GM19035 (cell line): Measurements from ENCODE around the gene WNT7B.

Experiments used
- ATAC-seq: cut with Tn5 transposase; IDR thresholded peaks from one replicate; pipeline ENCODE4 v1.9.1; 2021; ENCODE audit not compliant: unreplicated experiment

Gene WNT7B

DNA sequence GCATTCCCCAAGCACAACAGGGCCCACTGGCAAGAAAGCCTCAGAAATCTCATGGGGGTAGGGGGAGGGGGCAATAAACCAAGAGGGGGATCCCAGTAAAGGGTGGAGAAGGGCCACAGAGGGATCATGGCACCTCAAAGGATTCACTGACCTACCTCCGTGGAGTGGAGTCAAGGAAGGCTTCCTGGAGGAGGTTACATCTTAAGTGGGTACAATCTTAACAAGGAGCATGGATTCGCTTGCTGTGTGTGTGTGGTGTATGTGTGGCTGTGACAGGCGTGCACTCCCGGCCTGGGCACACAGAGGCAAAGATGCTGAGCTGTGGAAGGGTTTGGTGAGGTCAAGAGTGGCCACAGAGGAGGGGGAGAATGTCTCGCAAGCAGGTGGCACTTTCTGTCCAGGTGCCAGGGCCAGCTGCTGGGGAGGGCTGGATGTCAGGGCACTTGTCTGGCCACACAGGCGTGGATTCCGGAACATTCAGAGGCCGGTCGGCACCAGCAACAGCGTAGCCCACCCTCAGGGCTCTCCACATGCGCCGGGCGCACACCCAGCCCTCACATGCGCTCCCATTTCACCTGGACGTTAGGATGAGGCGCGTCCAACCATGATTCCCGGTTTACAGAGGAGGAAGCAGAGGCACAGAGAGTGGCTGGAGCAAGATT lies 43.3 kb downstream of the WNT7B start:
- no peak for ATAC-seq

DNA sequence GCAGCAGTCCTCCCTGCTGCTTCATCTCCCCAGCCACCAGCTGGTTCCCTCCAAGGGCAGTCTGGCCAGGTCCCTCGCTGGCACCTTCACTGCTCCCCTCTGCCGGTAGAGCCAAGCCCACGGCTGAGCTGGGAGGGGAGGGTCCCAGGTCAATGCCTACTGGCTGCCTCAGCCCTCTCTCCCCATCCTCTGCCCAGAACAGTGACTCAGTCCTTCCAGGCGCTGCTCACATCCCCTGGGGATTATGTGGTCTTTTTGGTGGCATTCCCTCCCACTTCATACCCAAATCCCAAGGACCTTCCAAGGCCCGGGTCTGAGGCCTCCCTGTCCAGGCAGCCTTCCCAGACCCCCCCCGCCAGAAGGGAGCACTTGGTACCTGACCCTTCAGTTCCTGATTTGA lies 44.9 kb downstream of the WNT7B start:
- no peak for ATAC-seq

DNA sequence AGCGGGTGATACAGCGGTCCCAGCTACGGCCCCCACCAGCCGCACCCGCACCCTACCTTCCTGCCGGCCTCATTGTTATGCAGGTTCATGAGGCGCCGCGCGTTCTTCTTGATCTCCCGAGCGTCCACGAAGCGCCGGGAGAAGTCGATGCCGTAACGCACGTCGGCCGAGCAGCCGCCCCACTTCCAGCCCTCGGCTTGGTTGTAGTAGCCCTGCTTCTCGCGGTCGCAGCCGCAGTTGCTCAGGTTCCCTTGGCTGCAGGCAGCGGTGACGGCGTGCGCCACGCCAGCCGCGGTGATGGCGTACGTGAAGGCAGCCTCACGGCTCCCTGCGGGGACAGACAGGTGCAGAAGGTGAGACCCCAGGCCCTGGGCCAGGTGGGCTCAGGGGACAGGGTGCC lies 45.9 kb downstream of the WNT7B start:
- no peak for ATAC-seq

DNA sequence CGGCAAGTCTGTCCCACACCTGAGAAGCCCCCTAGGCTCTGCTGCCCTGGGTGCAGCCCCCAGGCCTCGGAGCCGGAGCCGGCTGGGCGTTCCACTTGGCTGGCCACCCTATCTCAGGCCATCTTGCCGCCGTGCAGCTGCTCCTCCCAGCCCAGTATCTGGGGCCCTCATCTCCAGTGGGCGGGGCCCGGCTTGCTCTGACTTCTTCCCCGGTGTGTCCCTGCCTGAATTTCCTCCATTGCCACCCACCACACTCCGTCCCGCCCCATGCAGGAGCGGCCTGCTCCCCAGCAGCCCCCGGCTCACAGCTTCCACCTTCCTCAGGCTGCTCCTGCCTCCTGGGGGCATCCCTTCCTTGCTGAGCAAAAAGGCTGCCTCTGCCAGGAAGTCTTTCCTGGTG lies 46.6 kb downstream of the WNT7B start:
- no peak for ATAC-seq

DNA sequence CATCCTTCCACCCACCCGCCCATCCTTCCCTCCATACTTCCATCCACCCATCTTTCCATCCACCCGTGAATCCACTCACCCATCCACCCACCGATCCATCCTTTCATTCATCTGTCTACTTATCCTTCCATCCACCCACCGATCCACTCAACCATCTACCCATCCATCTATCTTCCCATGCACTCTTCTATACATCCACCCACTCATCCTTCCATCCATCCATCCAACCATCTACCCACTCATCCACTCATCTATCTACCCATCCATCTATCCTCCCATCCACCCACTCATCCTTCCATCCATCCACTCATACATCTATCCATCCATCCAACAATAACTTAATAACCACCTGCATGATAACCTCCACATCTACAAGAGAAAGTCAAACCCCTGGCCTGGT lies 47.3 kb downstream of the WNT7B start:
- no peak for ATAC-seq

DNA sequence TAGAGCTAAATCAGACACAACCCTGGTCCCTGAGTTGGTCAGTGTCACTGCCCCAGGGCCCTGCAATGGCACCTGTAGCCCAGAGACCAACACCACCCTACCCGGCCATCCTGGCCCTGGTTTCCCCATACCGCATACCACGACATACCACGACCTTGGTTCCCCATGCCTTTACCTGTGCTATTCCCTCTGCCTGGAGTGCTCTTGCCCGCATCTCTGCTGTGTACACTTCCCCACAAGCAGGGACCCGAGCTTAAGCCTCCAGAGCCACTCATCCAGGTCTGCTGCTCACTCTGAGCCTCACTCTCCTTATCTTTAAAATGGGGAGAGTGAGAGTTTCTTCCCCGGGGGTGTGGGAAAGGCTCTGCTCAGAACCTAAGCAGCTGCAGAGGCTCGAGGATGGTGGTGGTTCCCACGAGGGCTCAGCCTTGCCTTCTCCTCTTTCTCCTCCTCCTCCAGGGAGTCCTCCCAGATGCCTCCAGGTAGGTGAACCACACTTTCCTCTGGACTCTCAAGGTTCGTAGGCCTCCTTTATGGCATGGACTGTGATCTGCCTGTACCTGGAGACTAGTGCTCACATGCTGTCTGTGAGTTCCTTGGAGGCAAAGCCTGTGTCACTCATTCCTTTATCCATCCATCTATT lies 48.1 kb downstream of the WNT7B start:
- ATAC-seq: no peak

DNA sequence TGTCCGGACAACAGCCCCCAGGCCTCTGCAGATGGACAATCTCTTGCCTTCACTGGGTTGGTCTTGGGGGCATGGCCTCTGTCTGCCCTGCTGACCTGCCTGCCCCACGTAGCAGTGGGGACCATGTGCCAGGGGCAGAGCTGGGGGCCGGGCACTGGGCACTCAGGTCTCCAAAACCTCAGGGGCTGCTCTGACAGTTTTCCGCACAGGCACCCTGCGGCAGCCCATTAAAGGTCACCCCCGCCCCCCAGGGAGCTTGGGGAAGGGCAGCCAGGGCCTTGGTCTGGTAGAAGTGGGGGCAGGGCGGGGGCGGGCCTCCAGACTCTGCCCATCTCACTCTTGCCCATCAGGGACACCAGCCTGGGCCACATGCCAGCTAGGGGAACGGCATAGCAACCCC lies 49.9 kb downstream of the WNT7B start:
- ATAC-seq: no peak

DNA sequence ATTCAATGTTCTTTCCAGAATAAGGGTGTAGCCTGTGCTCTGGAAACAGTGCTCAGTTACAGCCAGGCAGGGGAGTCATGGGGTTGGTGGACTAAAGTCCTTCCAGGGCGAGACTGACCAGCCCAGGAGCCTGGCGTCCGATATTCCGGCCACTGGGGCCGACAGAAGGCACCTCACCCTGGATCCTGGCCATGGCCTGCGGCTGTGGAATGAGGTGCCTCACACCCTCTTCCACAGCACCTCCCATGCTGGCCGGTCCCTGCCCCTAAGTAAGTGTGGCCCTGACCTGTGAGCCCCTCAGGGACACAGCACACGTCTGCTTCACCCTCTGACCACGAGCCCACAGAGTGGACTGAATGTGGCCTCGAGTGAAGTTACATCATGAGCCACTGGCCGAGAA lies 50.5 kb downstream of the WNT7B start:
- ATAC-seq: no peak

DNA sequence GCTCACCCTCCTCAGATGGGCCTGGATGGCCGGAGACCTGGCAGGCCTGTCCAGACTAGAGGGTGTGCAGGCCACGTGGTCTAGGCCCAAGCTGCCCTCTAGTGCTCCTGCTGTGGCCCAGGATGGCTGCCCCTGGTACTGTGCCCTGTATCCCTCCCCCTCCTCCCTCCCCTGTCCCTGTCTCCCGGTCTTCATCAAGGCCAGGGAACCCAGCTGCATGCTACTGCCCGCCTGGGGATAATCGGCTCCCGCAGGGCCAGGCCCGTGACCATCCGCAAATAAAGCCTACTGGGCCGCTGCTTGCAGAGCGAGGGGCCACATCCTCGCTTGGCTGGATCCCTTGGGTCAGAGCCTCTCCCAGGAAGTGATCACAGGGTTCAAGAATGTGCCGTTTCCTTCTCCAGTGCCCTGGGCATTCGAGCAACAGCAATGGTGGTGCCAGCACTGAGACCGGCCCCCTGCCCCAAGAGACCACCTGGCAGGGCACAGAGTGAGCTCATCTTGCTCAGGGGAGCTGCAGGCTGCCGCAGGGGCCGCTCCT lies 51.1 kb downstream of the WNT7B start:
- no peak for ATAC-seq

DNA sequence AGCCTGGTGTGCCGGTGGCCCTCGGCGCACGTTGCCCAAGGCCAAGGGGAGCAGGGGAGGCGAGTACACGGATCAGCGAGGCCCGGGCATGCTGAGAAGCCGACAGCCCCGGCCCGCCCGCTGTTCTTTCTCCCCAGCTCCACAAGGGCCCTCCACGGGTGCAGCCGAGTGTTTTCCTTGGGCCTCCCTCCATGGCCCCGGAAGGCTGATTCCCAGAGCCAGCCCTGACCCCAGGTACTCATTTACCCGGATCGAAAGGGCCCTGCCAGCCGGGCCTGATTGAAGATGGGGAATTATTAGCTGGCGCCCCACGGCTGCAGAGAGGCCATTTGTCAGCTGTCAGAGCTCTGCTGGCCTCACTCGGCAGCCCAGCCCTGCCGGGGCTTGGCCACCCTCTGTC lies 53.1 kb downstream of the WNT7B start:
- ATAC-seq: no peak

DNA sequence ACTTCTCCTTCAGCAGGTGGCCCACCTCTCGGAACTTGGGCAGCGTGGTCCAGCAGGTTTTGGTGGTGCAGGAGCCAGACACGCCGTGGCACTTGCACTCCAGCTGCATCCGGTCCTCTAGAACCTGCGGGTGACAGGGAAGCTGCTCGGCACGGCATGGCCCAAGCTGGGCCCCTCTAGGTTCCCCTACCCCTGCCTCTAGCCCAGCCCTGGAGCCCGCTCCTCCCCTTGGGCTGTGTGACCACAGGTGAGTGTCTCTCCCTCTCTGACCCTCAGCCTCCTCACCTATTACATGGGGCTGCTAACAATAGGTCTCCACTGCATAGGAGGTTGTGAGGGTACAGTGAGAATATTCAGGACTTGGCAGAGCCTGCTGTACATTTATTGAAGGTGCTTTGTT lies 53.8 kb downstream of the WNT7B start:
- no peak for ATAC-seq

DNA sequence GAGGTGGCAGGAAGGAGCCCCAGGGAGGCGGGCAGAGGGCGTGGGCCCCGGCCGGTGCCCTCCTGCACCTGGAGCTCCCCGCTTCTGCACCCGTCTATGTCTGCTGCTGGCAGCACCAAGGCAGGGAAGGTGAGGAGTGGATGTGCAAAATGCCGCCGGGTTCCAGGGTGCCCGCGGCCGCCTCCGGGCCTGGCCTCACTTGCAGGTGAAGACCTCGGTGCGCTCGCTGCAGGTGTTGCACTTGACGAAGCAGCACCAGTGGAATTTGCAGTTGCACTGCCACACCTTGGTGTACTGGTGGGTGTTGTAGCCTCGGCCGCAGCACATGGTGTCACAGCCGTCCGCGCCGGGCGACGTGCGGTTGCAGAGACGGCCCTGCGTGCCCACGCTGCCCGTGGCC lies 54.3 kb downstream of the WNT7B start:
- ATAC-seq: no peak

DNA sequence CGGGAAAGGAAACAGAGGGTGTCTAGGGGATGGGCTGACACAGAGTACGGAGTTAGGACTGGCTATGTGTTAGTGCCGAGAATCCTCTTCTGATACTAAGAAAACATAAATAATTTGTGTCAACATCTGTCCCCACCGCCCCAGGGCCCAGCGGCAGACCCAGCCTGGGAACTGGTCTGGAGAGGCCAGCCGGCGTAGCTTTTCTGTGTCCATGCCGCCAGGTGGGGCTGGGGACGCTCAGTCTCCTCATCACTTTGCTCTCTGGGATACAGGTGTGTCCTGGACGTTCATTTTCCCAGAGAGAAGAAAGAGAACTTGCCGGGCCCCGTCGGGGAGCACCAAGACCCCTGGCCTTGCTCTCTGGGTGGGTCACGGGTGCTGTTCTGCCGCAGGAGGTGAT lies 54.7 kb downstream of the WNT7B start:
- ATAC-seq: no peak

DNA sequence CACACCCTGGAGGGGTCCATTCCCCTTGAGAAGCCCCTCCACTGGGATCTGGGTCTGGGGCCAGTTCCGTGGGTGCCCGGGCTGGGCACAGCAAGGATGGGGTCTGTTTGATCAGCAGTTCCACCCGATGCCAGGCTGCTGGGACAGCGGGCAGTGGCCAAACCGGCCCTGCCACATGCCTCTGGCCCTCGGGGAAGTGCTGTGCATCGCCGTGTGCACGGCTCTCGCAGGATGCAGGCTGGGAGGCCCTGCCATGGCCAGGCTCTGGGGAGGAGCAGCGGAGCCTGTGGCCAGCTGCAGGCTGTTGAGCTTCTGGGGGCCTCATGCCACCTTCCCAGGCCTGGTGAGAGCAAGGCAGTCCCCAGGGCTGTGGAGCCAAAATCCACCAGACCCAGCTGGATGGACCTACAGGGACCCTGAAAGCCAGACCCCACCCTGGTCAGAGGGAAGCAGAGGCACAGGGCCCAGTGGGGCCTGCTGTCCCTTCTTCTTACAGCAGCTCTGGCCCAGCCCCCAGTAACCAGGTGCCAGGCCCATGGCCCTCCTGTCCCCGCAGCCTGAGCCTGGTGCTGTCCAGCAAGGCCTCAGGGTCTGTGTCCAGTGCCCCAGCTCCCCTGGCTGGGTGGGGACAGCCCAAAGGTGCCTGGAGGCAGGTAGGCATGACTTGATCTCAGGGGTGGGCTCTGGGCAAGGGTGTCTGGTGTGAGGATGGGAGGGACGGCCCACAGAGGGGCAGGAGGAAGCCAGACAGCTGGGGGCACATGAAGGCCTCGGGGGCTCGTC lies 57.3 kb downstream of the WNT7B start:
- no peak for ATAC-seq

DNA sequence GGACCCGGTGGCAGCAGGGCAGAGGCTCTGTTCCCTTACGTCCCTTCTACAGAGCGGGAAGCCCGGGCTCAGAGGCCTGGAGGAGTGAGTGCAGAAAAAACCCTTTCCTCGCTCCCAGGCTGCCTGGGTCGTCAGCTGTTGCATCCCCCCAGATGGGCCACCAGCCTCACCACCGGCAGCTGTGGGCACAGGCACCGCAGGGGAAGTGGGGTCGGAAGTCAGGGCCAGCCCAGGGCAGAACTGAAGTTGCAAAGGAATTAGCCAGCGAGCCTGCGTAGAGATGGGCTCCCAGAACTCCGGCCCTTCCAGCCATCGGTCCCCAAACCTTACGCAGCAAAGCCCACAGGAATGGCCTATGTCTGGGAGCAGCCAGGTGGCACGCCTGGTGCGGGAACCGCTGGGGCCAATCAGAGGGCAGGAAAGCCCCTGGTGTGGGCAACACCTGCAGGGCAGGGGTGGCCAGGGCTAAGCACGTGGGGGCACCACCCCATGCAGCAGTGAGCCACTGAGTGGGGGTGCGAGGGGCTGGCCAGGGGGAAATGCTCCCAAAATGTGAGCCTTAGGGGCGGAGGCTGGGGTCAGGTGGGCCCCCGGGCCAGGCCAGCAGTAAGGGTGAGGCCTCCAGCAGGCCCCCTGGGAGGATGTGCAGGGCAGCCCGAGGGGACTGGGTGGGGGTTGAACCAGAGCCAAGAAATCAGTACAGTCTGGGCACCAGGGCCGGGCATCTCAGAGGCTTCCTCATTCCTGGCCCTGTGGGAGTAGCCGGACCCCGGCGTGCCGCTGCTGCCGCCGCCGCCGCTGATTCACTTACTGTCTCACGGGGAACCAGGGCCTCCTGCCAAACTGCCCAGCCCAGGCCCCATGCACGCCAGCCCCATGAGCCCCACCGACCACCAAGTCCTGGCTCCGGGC lies 58.2 kb downstream of the WNT7B start:
- ATAC-seq: no peak

DNA sequence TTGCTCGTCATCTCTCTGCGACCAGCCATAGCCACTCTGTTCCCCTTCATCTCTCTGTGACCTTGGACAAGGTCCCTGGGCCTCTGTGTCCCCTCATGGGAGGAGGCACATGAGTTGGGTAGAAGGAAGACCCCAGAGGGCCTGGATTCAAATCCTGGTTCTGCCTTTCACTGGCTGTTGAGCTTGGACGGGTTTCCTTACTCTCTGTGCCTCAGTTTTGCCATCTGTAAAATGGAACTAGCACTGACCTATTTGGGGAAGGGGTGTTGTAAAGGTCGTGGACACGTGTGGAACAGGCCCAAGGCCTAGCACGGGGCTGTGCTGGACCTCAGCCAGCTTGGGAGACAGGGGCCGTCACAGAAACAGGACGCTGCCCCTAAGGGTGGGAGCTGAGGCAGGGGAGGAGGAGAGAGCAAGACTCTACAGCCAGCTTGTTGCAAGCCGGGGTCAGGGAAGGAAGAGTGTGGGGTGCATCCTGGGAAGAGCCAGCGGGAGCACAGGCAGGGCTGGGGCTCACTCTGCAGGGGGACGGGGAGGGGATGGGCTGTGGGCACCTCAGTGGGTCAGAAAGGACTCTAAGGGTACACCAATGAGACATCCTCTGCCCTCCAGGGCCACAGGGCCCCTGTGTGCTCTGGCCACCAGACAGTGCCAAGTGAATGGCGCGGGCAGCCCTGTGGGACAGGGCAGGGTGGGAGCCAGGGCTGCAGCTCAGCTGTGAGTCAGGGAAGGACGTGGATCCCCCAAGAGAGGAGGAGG lies 59.1 kb downstream of the WNT7B start:
- no peak for ATAC-seq

DNA sequence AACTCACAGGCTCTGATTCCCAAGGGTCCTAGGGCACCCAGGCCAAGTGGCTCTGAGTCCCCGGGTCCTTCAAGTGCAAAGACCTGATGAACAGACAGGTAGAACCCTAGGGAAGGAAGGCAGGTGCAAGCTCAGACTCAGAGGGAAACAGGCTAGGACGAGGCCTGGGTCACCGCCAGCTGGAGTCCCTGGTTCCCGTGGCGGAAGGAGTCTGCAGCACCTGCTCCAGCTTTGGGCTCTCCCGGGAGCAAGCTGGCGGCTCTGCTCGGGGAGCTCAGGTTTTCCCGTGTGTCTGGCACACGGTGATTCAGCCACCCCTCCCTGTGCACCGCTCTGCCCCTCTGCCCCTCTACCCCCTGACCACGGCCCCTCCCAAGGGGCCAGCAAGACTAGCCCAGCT lies 59.8 kb downstream of the WNT7B start:
- no peak for ATAC-seq

DNA sequence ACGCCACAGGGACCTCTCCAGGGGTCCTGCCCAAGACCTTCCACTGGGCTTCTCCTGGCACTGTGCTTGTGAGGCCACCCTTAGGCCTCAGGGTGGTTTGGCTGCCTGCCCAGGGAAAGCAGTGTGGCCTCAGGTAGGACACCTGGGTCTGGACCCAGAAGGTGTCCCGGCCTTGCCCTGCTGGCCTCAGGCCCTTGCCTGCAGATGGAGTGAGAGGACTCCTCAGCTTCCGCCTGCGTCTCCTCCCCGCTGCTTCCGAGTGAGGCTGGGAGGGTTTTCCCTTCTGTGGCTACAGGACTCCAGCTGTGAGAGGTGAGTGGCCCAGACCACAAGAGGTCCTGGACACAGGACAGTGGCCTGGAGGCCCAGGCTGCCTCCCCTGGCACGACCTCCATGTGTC lies 60.4 kb downstream of the WNT7B start:
- ATAC-seq: no peak

DNA sequence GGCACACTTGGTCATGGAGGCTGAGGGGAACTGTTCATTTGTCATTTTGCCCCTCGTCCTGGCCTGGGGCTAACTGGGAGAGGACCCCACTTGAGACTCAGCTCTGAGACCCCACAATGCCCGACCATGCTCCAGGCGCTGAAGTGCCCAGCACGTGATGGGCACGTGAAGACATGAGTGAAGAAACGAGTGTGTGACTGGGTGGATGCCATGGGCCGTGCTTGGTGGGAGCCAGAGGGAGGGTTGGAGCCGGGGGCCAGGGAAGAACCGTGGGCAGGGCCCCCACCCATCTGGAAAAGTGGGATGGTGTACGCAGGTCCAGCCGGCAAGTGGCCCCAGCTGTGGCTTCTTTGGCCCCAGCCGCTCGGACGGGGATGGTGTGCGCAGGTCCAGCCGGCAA lies 61.1 kb downstream of the WNT7B start:
- ATAC-seq: no peak

DNA sequence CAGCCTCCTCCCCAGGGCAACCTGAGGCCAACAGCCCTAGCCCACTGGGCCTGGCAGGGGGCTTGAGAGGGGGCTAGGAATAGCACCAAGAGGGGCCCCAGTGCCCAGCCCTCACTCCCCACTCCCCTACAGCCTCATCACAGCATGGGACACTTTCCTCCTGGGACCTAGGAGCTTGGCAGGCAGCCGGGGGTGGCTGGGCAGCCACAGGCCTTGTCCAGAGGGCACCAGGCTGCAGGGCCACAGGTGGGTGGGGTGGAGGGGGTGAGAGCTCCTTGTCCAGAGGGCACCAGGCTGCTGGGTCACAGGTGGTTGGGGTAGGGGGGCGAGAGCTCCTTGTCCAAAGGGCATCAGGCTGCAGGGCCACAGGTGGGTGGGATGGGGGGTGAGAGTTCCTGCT lies 61.8 kb downstream of the WNT7B start:
- ATAC-seq: no peak
